GM12872 (cell line): Measurements from ENCODE around the gene RHOXF2.
"Not testable (repeated sequence)": the region's sequence is repeated elsewhere in the genome, so short reads cannot be mapped to it uniquely, and the experiment has no call there.

Experiments used
- CTCF ChIP-seq: IDR thresholded peaks from 3 replicates; pipeline ENCODE4 v1.5.1; 2011; ENCODE audit warnings: low read depth, mild to moderate bottlenecking, low read length, moderate library complexity; ENCODE audit not compliant: insufficient read depth

RHOXF2 gene

GRCh38 chrX:120158313-120158712 lies at the start of gene RHOXF2:
TSS of gene RHOXF2 (plus strand) at chrX:120158613. CDS start at chrX:120158751, 138 bp downstream.
- not testable (repeated sequence) for TF ChIP-seq CTCF

GRCh38 chrX:120109378-120109777 lies 49.0 kb upstream of the RHOXF2 start:
- TF ChIP-seq CTCF = no peak

- no peak for TF ChIP-seq CTCF
Measured at GRCh38 chrX:120111611-120112010, 46.8 kb upstream of the RHOXF2 start.

- TF ChIP-seq CTCF = no peak
Measured at GRCh38 chrX:120115438-120115963, 42.9 kb upstream of the RHOXF2 start, which contains the start of gene RHOXF1. TSS of gene RHOXF1 (minus strand) at chrX:120115913. CDS start at chrX:120115862, 51 bp downstream.

GRCh38 chrX:120120223-120120622 lies 38.2 kb upstream of the RHOXF2 start:
- TF ChIP-seq CTCF = no peak

GRCh38 chrX:120125444-120125843 lies 33.0 kb upstream of the RHOXF2 start:
- no peak for TF ChIP-seq CTCF

- no peak for TF ChIP-seq CTCF
Measured at GRCh38 chrX:120136128-120136527, 22.3 kb upstream of the RHOXF2 start.

- no peak for TF ChIP-seq CTCF
Measured at GRCh38 chrX:120136840-120137239, 21.6 kb upstream of the RHOXF2 start.
